WTC11 (cell line): ENCODE measurements around the gene CLPTM1L.

ENCODE experiments used
- ESRRA ChIP-seq: sonication (generic); formaldehyde crosslinking; IDR thresholded peaks from 2 replicates; pipeline ENCODE4 v1.8.1; 2022; ENCODE audit warnings: mild to moderate bottlenecking, missing genetic modification reagents, borderline replicate concordance
- NR2C2 ChIP-seq: sonication (generic); formaldehyde crosslinking; IDR thresholded peaks from 2 replicates; pipeline ENCODE4 v1.8.0; 2022; ENCODE audit warnings: mild to moderate bottlenecking, missing genetic modification reagents
- PREB ChIP-seq: sonication (generic); formaldehyde crosslinking; IDR thresholded peaks from 2 replicates; pipeline ENCODE4 v1.8.1; 2022; ENCODE audit warnings: mild to moderate bottlenecking, missing genetic modification reagents, moderate library complexity, borderline replicate concordance
- SMAD3 ChIP-seq: sonication (generic); formaldehyde crosslinking; IDR thresholded peaks from 2 replicates; pipeline ENCODE4 v1.8.0; 2022; ENCODE audit warnings: missing genetic modification reagents, mild to moderate bottlenecking, borderline replicate concordance
- SP1 ChIP-seq: sonication (generic); formaldehyde crosslinking; conservative IDR thresholded peaks from 2 replicates; pipeline ENCODE4 v1.8.1; 2022; ENCODE audit warnings: missing genetic modification reagents
- TP53 ChIP-seq: sonication (generic); formaldehyde crosslinking; IDR thresholded peaks from 2 replicates; pipeline ENCODE4 v1.8.1; 2023; ENCODE audit warnings: mild to moderate bottlenecking, missing genetic modification reagents
- ZNF121 ChIP-seq: sonication (generic); formaldehyde crosslinking; IDR thresholded peaks from 2 replicates; pipeline ENCODE4 v1.8.0; 2023; ENCODE audit warnings: missing genetic modification reagents
- ZSCAN18 ChIP-seq: fragments of 250-450 bp; sonication (Bioruptor Pico); IDR thresholded peaks from 2 replicates; pipeline ENCODE4 v2.1.2; 2022; ENCODE audit warnings: mild to moderate bottlenecking, moderate library complexity
- TF ChIP-seq, protein P1 (sequence below): fragments of 200-600 bp; IDR thresholded peaks from 2 replicates; pipeline ENCODE4 v1.8.0; 2022; ENCODE audit warnings: antibody characterized with exemption
- TF ChIP-seq, protein P2 (sequence below): sonication (generic); formaldehyde crosslinking; IDR thresholded peaks from 2 replicates; pipeline ENCODE4 v1.8.0; 2022; ENCODE audit warnings: mild to moderate bottlenecking, missing genetic modification reagents
- TF ChIP-seq, protein P3 (sequence below): sonication (generic); formaldehyde crosslinking; IDR thresholded peaks from 2 replicates; pipeline ENCODE4 v1.8.0; 2023; ENCODE audit warnings: mild to moderate bottlenecking, missing genetic modification reagents
- TF ChIP-seq, protein P4 (sequence below): sonication (generic); formaldehyde crosslinking; IDR thresholded peaks from 2 replicates; pipeline ENCODE4 v1.8.0; 2023; ENCODE audit warnings: missing genetic modification reagents, mild to moderate bottlenecking, borderline replicate concordance

- TF ChIP-seq TP53 (CRISPR knock-in tag) (no peak), ZSCAN18 (CRISPR knock-in tag) (no peak), ESRRA (CRISPR knock-in tag) (no peak), SMAD3 (CRISPR knock-in tag) (no peak), PREB (CRISPR knock-in tag) (no peak), SP1 (no peak), NR2C2 (CRISPR knock-in tag) (no peak), ZNF121 (CRISPR knock-in tag) (no peak)
- TF ChIP-seq, protein P1, sequence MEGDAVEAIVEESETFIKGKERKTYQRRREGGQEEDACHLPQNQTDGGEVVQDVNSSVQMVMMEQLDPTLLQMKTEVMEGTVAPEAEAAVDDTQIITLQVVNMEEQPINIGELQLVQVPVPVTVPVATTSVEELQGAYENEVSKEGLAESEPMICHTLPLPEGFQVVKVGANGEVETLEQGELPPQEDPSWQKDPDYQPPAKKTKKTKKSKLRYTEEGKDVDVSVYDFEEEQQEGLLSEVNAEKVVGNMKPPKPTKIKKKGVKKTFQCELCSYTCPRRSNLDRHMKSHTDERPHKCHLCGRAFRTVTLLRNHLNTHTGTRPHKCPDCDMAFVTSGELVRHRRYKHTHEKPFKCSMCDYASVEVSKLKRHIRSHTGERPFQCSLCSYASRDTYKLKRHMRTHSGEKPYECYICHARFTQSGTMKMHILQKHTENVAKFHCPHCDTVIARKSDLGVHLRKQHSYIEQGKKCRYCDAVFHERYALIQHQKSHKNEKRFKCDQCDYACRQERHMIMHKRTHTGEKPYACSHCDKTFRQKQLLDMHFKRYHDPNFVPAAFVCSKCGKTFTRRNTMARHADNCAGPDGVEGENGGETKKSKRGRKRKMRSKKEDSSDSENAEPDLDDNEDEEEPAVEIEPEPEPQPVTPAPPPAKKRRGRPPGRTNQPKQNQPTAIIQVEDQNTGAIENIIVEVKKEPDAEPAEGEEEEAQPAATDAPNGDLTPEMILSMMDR = no peak
- TF ChIP-seq, protein P2, sequence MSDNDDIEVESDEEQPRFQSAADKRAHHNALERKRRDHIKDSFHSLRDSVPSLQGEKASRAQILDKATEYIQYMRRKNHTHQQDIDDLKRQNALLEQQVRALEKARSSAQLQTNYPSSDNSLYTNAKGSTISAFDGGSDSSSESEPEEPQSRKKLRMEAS (CRISPR knock-in tag) = no peak
- TF ChIP-seq, protein P3, sequence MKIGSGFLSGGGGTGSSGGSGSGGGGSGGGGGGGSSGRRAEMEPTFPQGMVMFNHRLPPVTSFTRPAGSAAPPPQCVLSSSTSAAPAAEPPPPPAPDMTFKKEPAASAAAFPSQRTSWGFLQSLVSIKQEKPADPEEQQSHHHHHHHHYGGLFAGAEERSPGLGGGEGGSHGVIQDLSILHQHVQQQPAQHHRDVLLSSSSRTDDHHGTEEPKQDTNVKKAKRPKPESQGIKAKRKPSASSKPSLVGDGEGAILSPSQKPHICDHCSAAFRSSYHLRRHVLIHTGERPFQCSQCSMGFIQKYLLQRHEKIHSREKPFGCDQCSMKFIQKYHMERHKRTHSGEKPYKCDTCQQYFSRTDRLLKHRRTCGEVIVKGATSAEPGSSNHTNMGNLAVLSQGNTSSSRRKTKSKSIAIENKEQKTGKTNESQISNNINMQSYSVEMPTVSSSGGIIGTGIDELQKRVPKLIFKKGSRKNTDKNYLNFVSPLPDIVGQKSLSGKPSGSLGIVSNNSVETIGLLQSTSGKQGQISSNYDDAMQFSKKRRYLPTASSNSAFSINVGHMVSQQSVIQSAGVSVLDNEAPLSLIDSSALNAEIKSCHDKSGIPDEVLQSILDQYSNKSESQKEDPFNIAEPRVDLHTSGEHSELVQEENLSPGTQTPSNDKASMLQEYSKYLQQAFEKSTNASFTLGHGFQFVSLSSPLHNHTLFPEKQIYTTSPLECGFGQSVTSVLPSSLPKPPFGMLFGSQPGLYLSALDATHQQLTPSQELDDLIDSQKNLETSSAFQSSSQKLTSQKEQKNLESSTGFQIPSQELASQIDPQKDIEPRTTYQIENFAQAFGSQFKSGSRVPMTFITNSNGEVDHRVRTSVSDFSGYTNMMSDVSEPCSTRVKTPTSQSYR (CRISPR knock-in tag) = no peak
- TF ChIP-seq, protein P4, sequence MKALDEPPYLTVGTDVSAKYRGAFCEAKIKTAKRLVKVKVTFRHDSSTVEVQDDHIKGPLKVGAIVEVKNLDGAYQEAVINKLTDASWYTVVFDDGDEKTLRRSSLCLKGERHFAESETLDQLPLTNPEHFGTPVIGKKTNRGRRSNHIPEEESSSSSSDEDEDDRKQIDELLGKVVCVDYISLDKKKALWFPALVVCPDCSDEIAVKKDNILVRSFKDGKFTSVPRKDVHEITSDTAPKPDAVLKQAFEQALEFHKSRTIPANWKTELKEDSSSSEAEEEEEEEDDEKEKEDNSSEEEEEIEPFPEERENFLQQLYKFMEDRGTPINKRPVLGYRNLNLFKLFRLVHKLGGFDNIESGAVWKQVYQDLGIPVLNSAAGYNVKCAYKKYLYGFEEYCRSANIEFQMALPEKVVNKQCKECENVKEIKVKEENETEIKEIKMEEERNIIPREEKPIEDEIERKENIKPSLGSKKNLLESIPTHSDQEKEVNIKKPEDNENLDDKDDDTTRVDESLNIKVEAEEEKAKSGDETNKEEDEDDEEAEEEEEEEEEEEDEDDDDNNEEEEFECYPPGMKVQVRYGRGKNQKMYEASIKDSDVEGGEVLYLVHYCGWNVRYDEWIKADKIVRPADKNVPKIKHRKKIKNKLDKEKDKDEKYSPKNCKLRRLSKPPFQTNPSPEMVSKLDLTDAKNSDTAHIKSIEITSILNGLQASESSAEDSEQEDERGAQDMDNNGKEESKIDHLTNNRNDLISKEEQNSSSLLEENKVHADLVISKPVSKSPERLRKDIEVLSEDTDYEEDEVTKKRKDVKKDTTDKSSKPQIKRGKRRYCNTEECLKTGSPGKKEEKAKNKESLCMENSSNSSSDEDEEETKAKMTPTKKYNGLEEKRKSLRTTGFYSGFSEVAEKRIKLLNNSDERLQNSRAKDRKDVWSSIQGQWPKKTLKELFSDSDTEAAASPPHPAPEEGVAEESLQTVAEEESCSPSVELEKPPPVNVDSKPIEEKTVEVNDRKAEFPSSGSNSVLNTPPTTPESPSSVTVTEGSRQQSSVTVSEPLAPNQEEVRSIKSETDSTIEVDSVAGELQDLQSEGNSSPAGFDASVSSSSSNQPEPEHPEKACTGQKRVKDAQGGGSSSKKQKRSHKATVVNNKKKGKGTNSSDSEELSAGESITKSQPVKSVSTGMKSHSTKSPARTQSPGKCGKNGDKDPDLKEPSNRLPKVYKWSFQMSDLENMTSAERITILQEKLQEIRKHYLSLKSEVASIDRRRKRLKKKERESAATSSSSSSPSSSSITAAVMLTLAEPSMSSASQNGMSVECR (CRISPR knock-in tag) = no peak
Measured at GRCh38 chr5:1298067-1298551, 46.8 kb downstream of the CLPTM1L start.
